GM12873 (cell line): ENCODE data around the gene ERC2.

Experiments used
- CTCF ChIP-seq: IDR thresholded peaks from 2 replicates; pipeline ENCODE4 v1.5.1; 2012; ENCODE audit warnings: low read depth, mild to moderate bottlenecking, moderate library complexity, low read length, control low read depth; ENCODE audit not compliant: insufficient read depth; ENCODE audit errors: missing control alignments

ERC2 gene

GRCh38 chr3:55647063-55647462 lies 821.2 kb downstream of the ERC2 start:
- TF ChIP-seq CTCF = no peak

- no peak for TF ChIP-seq CTCF
Measured at GRCh38 chr3:55646121-55646520, 822.1 kb downstream of the ERC2 start.

- TF ChIP-seq CTCF = no peak
Measured at GRCh38 chr3:55645422-55645821, 822.8 kb downstream of the ERC2 start.

GRCh38 chr3:55643283-55643682 lies 825.0 kb downstream of the ERC2 start:
- TF ChIP-seq CTCF = no peak

GRCh38 chr3:55641964-55642363 lies 826.3 kb downstream of the ERC2 start:
- TF ChIP-seq CTCF = no peak

GRCh38 chr3:55639896-55640765 lies 828.1 kb downstream of the ERC2 start:
- no peak for TF ChIP-seq CTCF

- no peak for TF ChIP-seq CTCF
Measured at GRCh38 chr3:55639143-55639542, 829.1 kb downstream of the ERC2 start.
